Measurements from ENCODE around the gene S100A6.
"Not testable (repeated sequence)": the region's sequence is repeated elsewhere in the genome, so short reads cannot be mapped to it uniquely, and the experiment has no call there.

The S100A6 gene

GRCh38 chr1:153537376-153537730 is 1.6 kb upstream of the S100A6 start:
- in situ Hi-C loops (cut with MboI; ENCODE audit: low pct_unique_long_range_greater_than_20kb, low sequenced_read_pairs), result loop anchor here (25.0 kb wide), 1 partner anchor 425 kb away; the partner anchor contains the start of genes CREB3L4, CRTC2 and SLC39A1
- DNase-seq, result no peak

GRCh38 chr1:153536671-153537375 is 1.0 kb upstream of the S100A6 start:
- DNase-seq, result no peak
- in situ Hi-C loops (cut with MboI; ENCODE audit: low pct_unique_long_range_greater_than_20kb, low sequenced_read_pairs), result loop anchor here (25.0 kb wide), 1 partner anchor 425 kb away; the partner anchor contains the start of genes CREB3L4, CRTC2 and SLC39A1

- peak; percentile 66 for DNase-seq
- in situ Hi-C loops (cut with MboI; ENCODE audit: low pct_unique_long_range_greater_than_20kb, low sequenced_read_pairs), result loop anchor here (25.0 kb wide), 1 partner anchor 426 kb away; the partner anchor contains the start of genes CREB3L4, CRTC2 and SLC39A1
Measured at GRCh38 chr1:153536012-153536670, 350 bp upstream of the S100A6 start.

GRCh38 chr1:153534925-153535241 is 908 bp downstream of the S100A6 start:
- in situ Hi-C loops (cut with MboI; ENCODE audit: low pct_unique_long_range_greater_than_20kb, low sequenced_read_pairs), result loop anchor here (25.0 kb wide), 1 partner anchor 427 kb away; the partner anchor contains the start of genes CREB3L4, CRTC2 and SLC39A1
- DNase-seq, result no peak

- in situ Hi-C loops (cut with MboI; ENCODE audit: low pct_unique_long_range_greater_than_20kb, low sequenced_read_pairs), result loop anchor here (25.0 kb wide), 1 partner anchor 428 kb away; the partner anchor contains the start of genes CREB3L4, CRTC2 and SLC39A1
- no peak for DNase-seq
Measured at GRCh38 chr1:153534226-153534924, 1.4 kb downstream of the S100A6 start.

GRCh38 chr1:153533689-153534201 is 2.0 kb downstream of the S100A6 start:
- in situ Hi-C loops (cut with MboI; ENCODE audit: low pct_unique_long_range_greater_than_20kb, low sequenced_read_pairs), result loop anchor here (25.0 kb wide), 1 partner anchor 429 kb away; the partner anchor contains the start of genes CREB3L4, CRTC2 and SLC39A1
- no peak for DNase-seq

- DNase-seq, result peak; percentile 87
- in situ Hi-C loops (cut with MboI; ENCODE audit: low pct_unique_long_range_greater_than_20kb, low sequenced_read_pairs), result loop anchor here (25.0 kb wide), 1 partner anchor 429 kb away; the partner anchor contains the start of genes CREB3L4, CRTC2 and SLC39A1
Measured at GRCh38 chr1:153532769-153533599, 2.8 kb downstream of the S100A6 start.

- in situ Hi-C loops (cut with MboI; ENCODE audit: low pct_unique_long_range_greater_than_20kb, low sequenced_read_pairs), result loop anchor here (25.0 kb wide), 1 partner anchor 430 kb away; the partner anchor contains the start of genes CREB3L4, CRTC2 and SLC39A1
- no peak for DNase-seq
Measured at GRCh38 chr1:153532181-153532580, 3.6 kb downstream of the S100A6 start.

- in situ Hi-C loops (cut with MboI; ENCODE audit: low pct_unique_long_range_greater_than_20kb, low sequenced_read_pairs), result loop anchor here (25.0 kb wide), 1 partner anchor 431 kb away; the partner anchor contains the start of genes CREB3L4, CRTC2 and SLC39A1
- DNase-seq, result no peak
Measured at GRCh38 chr1:153531638-153532037, 4.2 kb downstream of the S100A6 start.

GRCh38 chr1:153527683-153528040 is 8.1 kb downstream of the S100A6 start:
- in situ Hi-C loops (cut with MboI; ENCODE audit: low pct_unique_long_range_greater_than_20kb, low sequenced_read_pairs), result loop anchor here (25.0 kb wide), 1 partner anchor 435 kb away; the partner anchor contains the start of genes CREB3L4, CRTC2 and SLC39A1
- DNase-seq, result no peak

- in situ Hi-C loops (cut with MboI; ENCODE audit: low pct_unique_long_range_greater_than_20kb, low sequenced_read_pairs), result loop anchor here (25.0 kb wide), 1 partner anchor 435 kb away; the partner anchor contains the start of genes CREB3L4, CRTC2 and SLC39A1
- DNase-seq, result no peak
Measured at GRCh38 chr1:153527023-153527682, 8.6 kb downstream of the S100A6 start.

GRCh38 chr1:153526132-153526543 is 9.7 kb downstream of the S100A6 start:
- in situ Hi-C loops (cut with MboI; ENCODE audit: low pct_unique_long_range_greater_than_20kb, low sequenced_read_pairs), result loop anchor here (25.0 kb wide), 1 partner anchor 436 kb away; the partner anchor contains the start of genes CREB3L4, CRTC2 and SLC39A1
- peak; percentile 64 for DNase-seq

- no peak for DNase-seq
Measured at GRCh38 chr1:153525088-153525728, 10.6 kb downstream of the S100A6 start.

GRCh38 chr1:153522353-153523048 is 13.3 kb downstream of the S100A6 start:
- DNase-seq; in situ Hi-C loops (cut with MboI; ENCODE audit: low pct_unique_long_range_greater_than_20kb, low sequenced_read_pairs): not testable (repeated sequence)

More at GRCh38 chr1:153525088-153525728, 10.6 kb downstream of the S100A6 start:
- in situ Hi-C loops (cut with MboI; ENCODE audit: low pct_unique_long_range_greater_than_20kb, low sequenced_read_pairs), result loop anchor here (25.0 kb wide), 1 partner anchor 437 kb away; the partner anchor contains the start of genes CREB3L4, CRTC2 and SLC39A1

GRCh38 chr1:153521808-153522207 is 14.0 kb downstream of the S100A6 start:
- DNase-seq; in situ Hi-C loops (cut with MboI; ENCODE audit: low pct_unique_long_range_greater_than_20kb, low sequenced_read_pairs): not testable (repeated sequence)

- no peak for DNase-seq
- in situ Hi-C loops (cut with MboI; ENCODE audit: low pct_unique_long_range_greater_than_20kb, low sequenced_read_pairs), result no loop called here
Measured at GRCh38 chr1:153520818-153521476, 14.8 kb downstream of the S100A6 start.

Data from KBM-7 (cell line).